HFF-Myc (cell line): ENCODE results near the gene ANTXRL.
"Not testable (repeated sequence)": the region's sequence is repeated elsewhere in the genome, so short reads cannot be mapped to it uniquely, and the experiment has no call there.

Experiments used
- DNase-seq: peaks from one replicate; pipeline ENCODE4 v3.0.0-alpha.2; 2011; ENCODE audit warnings: low read depth; ENCODE audit errors: extremely low read depth
- H3K4me3 ChIP-seq: replicated peaks from 2 replicates; pipeline ENCODE4 v1.5.1; 2011; ENCODE audit warnings: low read depth, mild to moderate bottlenecking, control low read depth, low read length
- TF ChIP-seq, protein P1 (sequence below): IDR thresholded peaks from 2 replicates; pipeline ENCODE4 v1.5.1; 2012; ENCODE audit warnings: mild to moderate bottlenecking, low read depth, low read length, control low read depth; ENCODE audit errors: missing control alignments

ANTXRL gene

DNA sequence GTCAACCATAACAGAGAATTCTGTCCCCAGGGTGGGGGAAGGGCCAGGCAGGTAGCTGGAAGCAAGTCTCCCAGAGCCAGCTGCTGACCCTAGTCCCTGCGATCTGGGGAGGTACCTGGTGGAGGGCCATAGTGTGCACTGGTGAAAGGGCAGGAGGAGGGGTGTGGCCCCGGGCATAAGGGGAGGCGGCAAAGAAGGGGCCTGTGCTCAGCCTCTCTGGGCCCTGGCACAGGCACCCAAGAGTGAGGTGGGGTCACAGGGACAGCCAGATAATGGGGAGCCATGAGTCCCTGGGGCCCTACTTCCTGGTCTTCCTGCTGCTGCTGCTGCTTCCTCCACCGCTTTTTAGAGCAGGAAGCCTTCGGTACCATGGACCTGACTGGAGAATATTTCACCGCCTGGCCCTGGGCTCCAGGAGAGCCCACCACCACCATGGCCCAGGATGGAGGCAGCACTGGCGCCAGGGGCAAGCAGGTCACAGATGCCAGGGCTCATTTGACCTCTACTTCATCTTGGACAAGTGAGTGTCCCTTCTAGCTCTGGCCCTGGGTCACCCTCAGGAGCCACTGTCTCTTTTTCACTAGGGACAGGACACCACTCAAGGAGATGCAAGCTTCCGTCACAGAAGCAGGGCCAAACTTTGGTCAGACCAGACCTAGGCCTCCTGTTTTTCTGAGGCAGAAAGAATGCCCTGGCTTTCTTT lies at the start of gene ANTXRL:
TSS of gene ANTXRL (plus strand) at position 7 of the 703 bp plus-strand sequence. CDS start at position 273, 266 bp downstream.
- no peak within 1 kb of the TSS for H3K4me3 ChIP-seq
- DNase-seq: no peak
- TF ChIP-seq, protein P1, sequence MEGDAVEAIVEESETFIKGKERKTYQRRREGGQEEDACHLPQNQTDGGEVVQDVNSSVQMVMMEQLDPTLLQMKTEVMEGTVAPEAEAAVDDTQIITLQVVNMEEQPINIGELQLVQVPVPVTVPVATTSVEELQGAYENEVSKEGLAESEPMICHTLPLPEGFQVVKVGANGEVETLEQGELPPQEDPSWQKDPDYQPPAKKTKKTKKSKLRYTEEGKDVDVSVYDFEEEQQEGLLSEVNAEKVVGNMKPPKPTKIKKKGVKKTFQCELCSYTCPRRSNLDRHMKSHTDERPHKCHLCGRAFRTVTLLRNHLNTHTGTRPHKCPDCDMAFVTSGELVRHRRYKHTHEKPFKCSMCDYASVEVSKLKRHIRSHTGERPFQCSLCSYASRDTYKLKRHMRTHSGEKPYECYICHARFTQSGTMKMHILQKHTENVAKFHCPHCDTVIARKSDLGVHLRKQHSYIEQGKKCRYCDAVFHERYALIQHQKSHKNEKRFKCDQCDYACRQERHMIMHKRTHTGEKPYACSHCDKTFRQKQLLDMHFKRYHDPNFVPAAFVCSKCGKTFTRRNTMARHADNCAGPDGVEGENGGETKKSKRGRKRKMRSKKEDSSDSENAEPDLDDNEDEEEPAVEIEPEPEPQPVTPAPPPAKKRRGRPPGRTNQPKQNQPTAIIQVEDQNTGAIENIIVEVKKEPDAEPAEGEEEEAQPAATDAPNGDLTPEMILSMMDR: no peak

DNA sequence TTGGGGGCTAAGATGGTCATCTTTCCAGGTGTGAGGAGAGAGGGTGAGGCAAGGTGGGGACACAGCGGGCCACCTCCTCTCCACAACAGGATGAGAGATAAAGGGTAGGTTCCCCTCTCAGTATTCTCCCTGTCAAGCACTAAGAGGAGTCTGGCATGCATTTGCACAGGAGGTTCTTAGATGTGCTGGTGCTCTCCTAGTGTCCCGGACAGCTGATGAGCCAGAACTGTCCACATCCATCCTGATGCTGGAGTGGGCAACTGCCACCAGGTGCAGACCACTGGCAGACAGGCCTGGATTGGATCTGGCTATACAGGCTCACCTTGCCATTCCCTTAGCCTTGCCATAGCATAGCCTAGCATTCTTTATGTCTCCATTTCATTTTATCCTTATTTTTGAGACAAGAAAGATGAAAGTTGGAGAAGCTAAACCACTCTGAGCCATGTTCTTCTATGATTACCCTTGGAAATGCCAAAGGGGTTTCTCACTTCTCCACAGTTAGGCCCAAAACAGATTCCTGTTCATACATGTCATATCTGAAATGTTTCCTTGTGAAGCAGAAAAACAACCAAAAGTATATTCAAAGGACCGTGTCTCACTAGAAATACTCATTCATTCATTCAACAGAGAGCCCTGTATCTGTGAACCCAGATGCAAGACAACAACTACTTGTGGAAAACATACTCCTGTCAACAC lies 48.8 kb upstream of the ANTXRL start:
- TF ChIP-seq, protein P1: no peak
- no peak for DNase-seq
- no peak overlapping the region for H3K4me3 ChIP-seq

DNA sequence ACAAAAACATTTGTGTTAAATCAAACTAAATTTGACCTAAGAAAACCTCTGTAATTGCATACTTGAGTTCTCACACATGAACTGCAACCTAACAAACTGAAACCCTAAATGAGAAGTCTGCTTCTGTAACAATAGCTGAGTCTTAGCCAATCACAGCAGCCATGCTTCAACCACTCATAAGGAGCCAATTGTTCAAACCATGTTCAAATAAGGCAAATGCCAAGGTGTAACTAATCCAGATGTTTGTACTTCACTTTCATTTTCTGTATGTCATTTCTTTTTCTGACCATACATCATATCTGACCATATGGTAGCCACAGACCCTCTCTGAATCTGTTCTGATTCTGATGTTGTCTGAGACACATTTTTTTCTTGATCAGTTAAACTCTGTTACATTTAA lies 47.5 kb upstream of the ANTXRL start:
- TF ChIP-seq, protein P1: no peak
- DNase-seq: no peak
- no peak overlapping the region for H3K4me3 ChIP-seq

DNA sequence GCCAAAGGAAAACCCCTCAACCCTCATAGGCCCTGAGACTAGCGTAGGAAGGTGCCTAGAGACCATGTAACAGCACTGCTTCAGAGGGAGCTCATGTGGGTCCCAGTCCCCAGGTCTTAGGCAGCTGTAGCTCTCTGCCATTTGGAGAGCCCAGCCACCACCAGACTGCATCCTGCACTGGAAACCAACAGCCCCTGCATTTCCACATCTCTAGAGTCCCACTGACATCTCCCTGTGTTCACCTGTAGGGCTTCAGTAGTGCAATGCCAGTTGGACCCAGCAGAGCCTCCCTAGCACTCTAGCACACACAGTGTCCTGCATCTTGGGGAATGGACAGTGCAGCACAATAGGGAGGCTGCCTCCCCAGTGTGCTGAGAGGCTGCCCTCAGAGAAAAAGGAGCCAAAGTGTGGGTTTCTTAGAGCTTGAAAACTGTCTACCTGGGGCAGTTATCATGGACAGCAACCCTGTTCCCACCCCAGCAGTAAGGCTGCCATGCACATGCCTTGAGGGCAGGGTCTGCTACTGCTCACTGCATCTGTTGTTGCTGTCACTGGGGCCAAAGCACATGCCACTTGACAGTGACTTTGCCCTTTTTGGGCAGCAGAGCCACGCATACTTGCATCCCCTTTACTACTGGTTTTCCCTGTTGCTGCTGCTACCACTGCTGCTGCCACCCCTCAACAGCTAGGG lies 46.7 kb upstream of the ANTXRL start:
- DNase-seq: no peak
- TF ChIP-seq, protein P1: no peak
- H3K4me3 ChIP-seq: no peak overlapping the region

DNA sequence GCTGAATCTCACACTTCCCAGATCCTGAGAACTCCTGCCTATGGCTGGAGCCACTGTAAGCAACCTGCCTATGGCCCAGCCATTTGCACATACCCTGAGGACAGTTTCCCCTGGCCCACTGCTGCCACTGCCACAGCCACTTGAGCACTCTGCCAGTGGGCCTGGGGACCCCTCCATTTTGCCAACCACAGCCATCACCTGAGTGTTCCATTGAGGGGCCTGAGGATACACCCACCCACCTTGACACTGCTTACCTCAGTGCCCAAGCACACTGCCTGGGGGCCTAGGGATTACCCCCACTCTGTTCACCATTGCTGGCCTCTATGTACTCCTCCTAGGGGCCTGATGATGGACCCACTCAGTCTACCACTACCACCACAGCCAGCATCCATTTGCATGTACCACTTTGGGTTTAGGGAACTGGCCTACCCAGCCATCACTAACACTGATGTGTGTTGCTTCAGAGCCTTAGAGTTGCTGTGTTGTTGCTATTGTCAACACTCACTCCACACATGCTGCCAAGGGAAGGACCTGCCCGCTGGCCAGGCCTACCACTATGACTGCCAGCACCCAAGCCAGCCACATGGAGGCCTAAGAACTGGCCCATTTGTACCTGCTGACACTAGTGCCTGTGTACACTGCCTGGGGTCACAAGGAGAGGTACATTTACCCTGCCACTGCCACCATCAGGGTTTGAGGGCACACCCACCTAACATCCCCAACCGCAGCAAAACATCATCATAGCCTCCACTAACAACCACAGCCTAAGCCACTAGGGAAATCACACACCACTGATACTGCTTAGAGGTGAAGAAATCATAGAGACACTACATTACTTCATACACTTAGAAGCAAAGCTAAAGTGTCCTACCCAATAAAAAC lies 45.9 kb upstream of the ANTXRL start:
- no peak for DNase-seq
- no peak overlapping the region for H3K4me3 ChIP-seq
- TF ChIP-seq, protein P1: no peak

DNA sequence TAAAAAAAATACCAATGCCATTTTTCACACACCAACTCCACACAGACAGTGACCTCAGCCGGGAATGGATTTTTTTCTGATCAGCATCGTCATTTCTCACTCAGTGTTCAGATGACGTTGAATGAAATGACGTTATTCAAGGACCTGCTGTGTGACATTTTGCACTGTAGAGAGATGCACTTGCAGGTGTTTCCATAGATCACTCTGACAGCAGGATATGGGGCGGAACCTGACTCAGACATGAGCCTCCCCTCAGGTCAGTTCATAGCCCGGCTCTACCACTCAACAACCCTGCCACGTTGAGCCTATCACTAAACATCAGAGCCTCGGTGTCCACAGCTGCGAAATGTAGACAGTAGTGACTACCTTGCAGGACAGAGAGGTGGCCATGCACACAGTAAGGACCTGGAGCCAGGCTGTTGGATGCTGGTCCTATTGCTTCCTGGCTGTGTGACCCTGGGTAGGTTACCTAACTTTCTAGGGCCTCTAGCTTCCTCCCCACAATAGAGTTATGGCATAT lies 41.4 kb upstream of the ANTXRL start:
- no peak overlapping the region for H3K4me3 ChIP-seq
- TF ChIP-seq, protein P1: no peak
- DNase-seq: no peak

DNA sequence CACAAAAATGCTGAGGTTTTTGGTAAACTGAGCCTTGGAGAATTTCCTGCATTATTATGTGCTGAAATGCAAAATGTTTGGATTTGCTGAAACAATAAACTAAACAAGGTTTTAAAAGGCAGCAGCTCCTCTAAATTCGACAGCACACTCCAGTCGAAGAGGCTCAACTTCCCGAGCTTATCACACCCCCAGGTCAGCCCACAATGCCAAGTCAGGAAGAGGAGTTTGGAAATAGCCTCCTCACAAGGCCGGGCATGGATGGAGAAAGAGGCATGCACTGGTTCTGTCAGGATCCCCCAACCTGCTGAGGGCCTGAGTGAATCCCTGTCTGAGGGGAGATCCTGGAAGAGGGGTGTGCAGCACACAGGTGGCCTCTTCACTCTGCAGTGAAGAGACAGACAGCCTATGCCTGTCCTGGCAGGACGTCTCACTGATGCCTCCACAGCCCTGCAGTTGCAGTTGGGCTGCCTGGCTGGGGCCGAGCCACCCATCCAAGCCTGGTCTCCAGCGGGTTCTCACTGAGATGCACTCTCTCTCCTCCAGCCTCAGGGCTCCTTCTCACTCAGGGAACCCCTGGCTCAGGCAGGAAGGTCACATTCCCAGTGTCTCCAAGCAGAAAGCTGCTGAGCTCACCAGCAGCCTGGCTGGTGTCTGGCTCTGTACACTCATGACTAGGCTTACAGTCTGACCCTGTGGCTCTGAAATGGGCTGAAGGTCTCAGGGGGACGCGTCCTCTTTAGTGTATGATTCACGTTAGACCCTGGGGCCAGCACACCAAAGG lies 40.2 kb upstream of the ANTXRL start:
- not testable (repeated sequence) for H3K4me3 ChIP-seq, DNase-seq
